Neuronal stem cell (in vitro differentiated cells): ENCODE data around the gene SLC12A9.

Source experiments
- DNase-seq: peaks from one replicate; pipeline ENCODE4 v3.0.0-alpha.2; 2013; ENCODE audit warnings: low spot score
- H2AFZ ChIP-seq: one replicate; pipeline ENCODE4 v1.6.1; 2013; ENCODE audit warnings: mild to moderate bottlenecking, low read length, inconsistent platforms
- H2AK5ac ChIP-seq: 2 replicates; pipeline ENCODE4 v1.6.1; 2013; ENCODE audit warnings: low read depth, mild to moderate bottlenecking, inconsistent platforms, low read length, moderate library complexity, mixed read lengths
- H2BK120ac ChIP-seq: 2 replicates; pipeline ENCODE4 v1.6.1; 2013; ENCODE audit warnings: low read depth, mild to moderate bottlenecking, inconsistent platforms, low read length, moderate library complexity, mixed read lengths
- H2BK12ac ChIP-seq: one replicate; pipeline ENCODE4 v1.6.1; 2013; ENCODE audit warnings: low read length, inconsistent platforms
- H2BK15ac ChIP-seq: 2 replicates; pipeline ENCODE4 v1.6.1; 2013; ENCODE audit warnings: mild to moderate bottlenecking, low read length, inconsistent platforms, mixed read lengths
- H2BK5ac ChIP-seq: one replicate; pipeline ENCODE4 v1.6.1; 2013; ENCODE audit warnings: inconsistent platforms, mild to moderate bottlenecking, low read length, moderate library complexity
- H3K14ac ChIP-seq: one replicate; pipeline ENCODE4 v1.6.1; 2013; ENCODE audit warnings: low read length, inconsistent platforms
- H3K18ac ChIP-seq: 2 replicates; pipeline ENCODE4 v1.6.1; 2013; ENCODE audit warnings: low read length, inconsistent platforms
- H3K23ac ChIP-seq: 2 replicates; pipeline ENCODE4 v1.6.1; 2013; ENCODE audit warnings: low read depth, mild to moderate bottlenecking, mixed read lengths, low read length, inconsistent platforms; ENCODE audit not compliant: poor library complexity
- H3K27ac ChIP-seq: replicated peaks from 3 replicates; pipeline ENCODE4 v1.5.1; 2013; ENCODE audit warnings: low read length, inconsistent platforms
- H3K27me3 ChIP-seq, 3 experiments: 2 replicates each; pipeline ENCODE4 v1.6.1; 2013; ENCODE audit warnings: low read length in 3 of 3, mild to moderate bottlenecking in 2 of 3, inconsistent platforms in 1 of 3, low read depth in 1 of 3, mixed read lengths in 1 of 3, moderate library complexity in 1 of 3; ENCODE audit not compliant: control insufficient read depth in 3 of 3, insufficient read depth in 3 of 3
- H3K36me3 ChIP-seq, 2 donors: replicated peaks in 1 of 2; 2 replicates each; pipeline ENCODE4 v1.6.1; 2013; ENCODE audit warnings: low read length in 2 of 2; ENCODE audit not compliant: control insufficient read depth in 2 of 2, insufficient read depth in 2 of 2
- H3K4ac ChIP-seq: 2 replicates; pipeline ENCODE4 v1.6.1; 2013; ENCODE audit warnings: inconsistent platforms, mild to moderate bottlenecking, low read length, moderate library complexity
- H3K4me1 ChIP-seq, 2 donors: 1 replicate in 1 of 2; 2 replicates in 1 of 2; pipeline ENCODE4 v1.6.1; 2013; ENCODE audit warnings: low read length in 2 of 2, low read depth in 1 of 2; ENCODE audit not compliant: control insufficient read depth in 2 of 2, insufficient read depth in 1 of 2
- H3K4me2 ChIP-seq: one replicate; pipeline ENCODE4 v1.6.1; 2013; ENCODE audit warnings: mild to moderate bottlenecking, low read length, inconsistent platforms; ENCODE audit not compliant: insufficient read depth, poor library complexity, severe bottlenecking
- H3K4me3 ChIP-seq, 2 donors: 2 replicates each; pipeline ENCODE4 v1.5.1; 2013; ENCODE audit warnings: low read length in 2 of 2, mild to moderate bottlenecking in 2 of 2, inconsistent platforms in 1 of 2, moderate library complexity in 1 of 2
- H3K79me1 ChIP-seq: one replicate; pipeline ENCODE4 v1.6.1; 2013; ENCODE audit warnings: low read depth, mild to moderate bottlenecking, inconsistent platforms, low read length, moderate library complexity
- H3K9ac ChIP-seq: one replicate; pipeline ENCODE4 v1.6.1; 2013; ENCODE audit warnings: mild to moderate bottlenecking, low read depth, low read length, inconsistent platforms; ENCODE audit not compliant: poor library complexity
- H3K9me3 ChIP-seq, 2 donors: replicated peaks in 1 of 2; 2 replicates each; pipeline versions ENCODE3 to v1.6.1; 2013; ENCODE audit warnings: low read length in 2 of 2, mild to moderate bottlenecking in 2 of 2, inconsistent platforms in 1 of 2, low read depth in 1 of 2, mixed read lengths in 1 of 2, moderate library complexity in 1 of 2; ENCODE audit not compliant: control insufficient read depth in 2 of 2, insufficient read depth in 1 of 2
- H4K8ac ChIP-seq: one replicate; pipeline ENCODE4 v1.6.1; 2013; ENCODE audit warnings: low read depth, mild to moderate bottlenecking, inconsistent platforms, low read length, moderate library complexity
- H4K91ac ChIP-seq: one replicate; pipeline ENCODE4 v1.6.1; 2013; ENCODE audit warnings: low read length, low read depth, mild to moderate bottlenecking, inconsistent platforms; ENCODE audit not compliant: poor library complexity
- WGBS, 2 donors: extraction: QIAGEN DNeasy Blood & Tissue Kit; methylation state at CpG; one replicate each; pipeline ENCODE4 v1.1.7; 2013; ENCODE audit warnings: missing lambda C conversion rate in 2 of 2, mixed read lengths in 1 of 2; ENCODE audit not compliant: insufficient read length in 2 of 2, insufficient replicate concordance in 1 of 2; ENCODE audit errors: extremely low coverage in 2 of 2; 5-methylcytosine and 5-hydroxymethylcytosine counted together

Gene SLC12A9

DNA sequence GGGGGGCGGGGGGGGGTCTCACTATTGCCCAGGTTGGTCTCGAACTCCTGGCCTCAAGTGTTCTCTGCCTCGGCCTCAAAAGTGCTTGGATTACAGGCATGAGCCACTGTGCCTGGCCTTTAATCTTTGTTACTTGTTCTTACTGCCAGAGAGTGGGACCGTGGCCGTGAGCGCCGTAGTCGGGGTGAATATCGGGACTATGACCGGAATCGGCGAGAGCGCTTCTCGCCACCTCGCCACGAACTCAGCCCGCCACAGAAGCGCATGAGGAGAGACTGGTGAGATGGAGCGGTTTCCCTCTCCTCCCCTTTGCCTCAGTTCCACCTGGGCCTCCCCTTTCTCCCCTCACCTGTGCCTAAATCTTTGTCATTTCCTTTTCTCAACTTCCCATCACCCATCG is 28.6 kb downstream of the SLC12A9 start:
- no peak overlapping the region for H3K23ac ChIP-seq
- H3K27ac ChIP-seq, result no peak overlapping the region
- no peaks in the 10 kb centered on the region for H3K27me3 ChIP-seq
- H3K4me1 ChIP-seq, result peaks cover 4 to 11% of the 10 kb centered on the region in 2 donors
- H3K79me1 ChIP-seq, result peaks cover 18% of the 10 kb centered on the region
- no peak overlapping the region for H4K91ac ChIP-seq
- H4K8ac ChIP-seq, result peak overlapping the region; percentile 54
- H3K18ac ChIP-seq, result no peak overlapping the region
- no peak overlapping the region for H2AK5ac ChIP-seq
- no peak overlapping the region for H2BK5ac ChIP-seq
- no peak for DNase-seq
- no peak overlapping the region for H2BK12ac ChIP-seq
- H2BK120ac ChIP-seq, result no peak overlapping the region
- no peak overlapping the region for H2AFZ ChIP-seq
- H2BK15ac ChIP-seq, result no peak overlapping the region
- H3K36me3 ChIP-seq, result peaks cover 57 to 99% of the 10 kb centered on the region in 2 donors
- no peak overlapping the region for H3K4me3 ChIP-seq
- no peak overlapping the region for H3K14ac ChIP-seq
- H3K4ac ChIP-seq, result no peak overlapping the region
- H3K9me3 ChIP-seq, result no peaks in the 10 kb centered on the region
- WGBS, 2 donors, result no CpG with 5 or more reads among the region's 20 CpGs
- H3K4me2 ChIP-seq, result no peak overlapping the region
- no peak overlapping the region for H3K9ac ChIP-seq

- Histone ChIP-seq H3K4me1 (peaks cover 0 to 8% of the 10 kb centered on the region in 2 donors), H2BK15ac (no peak overlapping the region), H2AFZ (no peak overlapping the region), H3K9ac (no peak overlapping the region), H3K14ac (no peak overlapping the region), H3K79me1 (peaks cover 20% of the 10 kb centered on the region), H3K4ac (no peak overlapping the region), H4K91ac (no peak overlapping the region), H2AK5ac (no peak overlapping the region), H3K27me3 (no peaks in the 10 kb centered on the region), H2BK120ac (no peak overlapping the region), H3K36me3 (peaks cover 65 to 99% of the 10 kb centered on the region in 2 donors), H4K8ac (no peak overlapping the region), H2BK12ac (no peak overlapping the region), H3K4me3 (no peak overlapping the region), H3K18ac (no peak overlapping the region), H3K9me3 (no peaks in the 10 kb centered on the region), H3K4me2 (no peak overlapping the region), H3K23ac (no peak overlapping the region), H3K27ac (no peak overlapping the region), H2BK5ac (peak overlapping the region; percentile 56)
- no CpG with 5 or more reads among the region's 9 CpGs for WGBS, 2 donors
- DNase-seq, result no peak
Measured at GRCh38 chr7:100882201-100882600, 29.7 kb downstream of the SLC12A9 start.

- H3K4ac ChIP-seq, result no peak overlapping the region
- H3K18ac ChIP-seq, result no peak overlapping the region
- H3K9ac ChIP-seq, result no peak overlapping the region
- H2BK12ac ChIP-seq, result no peak overlapping the region
- no peak overlapping the region for H3K4me2 ChIP-seq
- H4K8ac ChIP-seq, result no peak overlapping the region
- H4K91ac ChIP-seq, result no peak overlapping the region
- H3K27me3 ChIP-seq, result no peaks in the 10 kb centered on the region
- no peak overlapping the region for H2BK5ac ChIP-seq
- H3K4me1 ChIP-seq, result peaks cover 0 to 7% of the 10 kb centered on the region in 2 donors
- no peak overlapping the region for H3K27ac ChIP-seq
- H3K14ac ChIP-seq, result no peak overlapping the region
- H3K36me3 ChIP-seq, result peaks cover 68 to 99% of the 10 kb centered on the region in 2 donors
- H2BK120ac ChIP-seq, result no peak overlapping the region
- H3K79me1 ChIP-seq, result peaks cover 24% of the 10 kb centered on the region
- H3K23ac ChIP-seq, result no peak overlapping the region
- no peak for DNase-seq
- H3K9me3 ChIP-seq, result no peaks in the 10 kb centered on the region
- H2BK15ac ChIP-seq, result no peak overlapping the region
- no peak overlapping the region for H2AFZ ChIP-seq
- H2AK5ac ChIP-seq, result no peak overlapping the region
- WGBS, 2 donors, result no CpG with 5 or more reads among the region's 24 CpGs
- H3K4me3 ChIP-seq, result no peak overlapping the region
Measured at GRCh38 chr7:100882785-100883526, 30.4 kb downstream of the SLC12A9 start.

DNA sequence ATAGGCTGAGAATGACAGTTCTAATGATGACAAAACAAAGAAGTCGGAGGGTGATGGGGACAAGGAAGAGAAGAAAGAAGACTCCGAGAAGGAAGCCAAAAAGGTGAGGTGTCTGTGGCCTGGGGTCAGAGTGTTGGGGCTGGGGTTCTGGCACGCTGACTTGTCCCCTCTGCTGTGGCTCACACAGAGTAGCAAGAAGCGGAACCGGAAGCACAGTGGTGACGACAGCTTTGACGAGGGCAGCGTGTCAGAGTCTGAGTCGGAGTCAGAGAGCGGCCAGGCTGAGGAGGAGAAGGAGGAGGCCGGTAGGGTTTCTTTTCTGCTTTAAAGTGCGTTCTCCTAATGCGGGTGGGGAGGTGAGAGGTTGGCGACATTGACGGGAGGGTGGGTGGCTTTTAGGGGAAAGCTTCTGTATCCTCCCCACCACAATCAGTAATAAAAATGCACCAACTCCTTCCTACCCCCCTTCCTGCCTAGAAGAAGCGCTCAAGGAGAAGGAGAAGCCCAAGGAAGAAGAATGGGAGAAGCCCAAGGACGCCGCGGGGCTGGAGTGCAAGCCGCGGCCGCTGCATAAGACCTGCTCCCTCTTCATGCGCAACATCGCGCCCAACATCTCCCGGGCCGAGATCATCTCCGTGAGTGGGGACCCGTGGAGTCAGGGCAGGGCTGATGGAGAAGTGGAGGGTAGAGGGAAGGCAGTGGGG is 32.4 kb downstream of the SLC12A9 start:
- H4K8ac ChIP-seq, result no peak overlapping the region

More for the DNA sequence above, 32.4 kb downstream of the SLC12A9 start:
- Histone ChIP-seq H3K9ac (no peak overlapping the region), H3K4me2 (no peak overlapping the region), H3K4me1 (peaks cover 7 to 9% of the 10 kb centered on the region in 2 donors), H2AFZ (no peak overlapping the region), H3K14ac (peak overlapping the region; percentile 9), H3K4me3 (no peak overlapping the region), H3K23ac (no peak overlapping the region), H4K91ac (no peak overlapping the region), H3K18ac (no peak overlapping the region), H3K9me3 (no peaks in the 10 kb centered on the region), H3K27ac (no peak overlapping the region), H3K36me3 (peaks cover 71 to 90% of the 10 kb centered on the region in 2 donors), H3K79me1 (peaks cover 22% of the 10 kb centered on the region), H2BK12ac (no peak overlapping the region), H2BK120ac (no peak overlapping the region), H2BK15ac (no peak overlapping the region), H2AK5ac (no peak overlapping the region), H3K27me3 (no peaks in the 10 kb centered on the region), H2BK5ac (no peak overlapping the region), H3K4ac (no peak overlapping the region)
- no CpG with 5 or more reads among the region's 29 CpGs for WGBS, 2 donors
- no peak for DNase-seq
